HT1080 (cell line): Measurements from ENCODE around the gene SMIM24. TPM values are rescaled to one million over a fixed set of nuclear protein-coding genes. Genes with fewer than 3 reads are reported as not detected.

Experiments
- DNase-seq: peaks from one replicate; pipeline ENCODE4 v3.0.0-alpha.2; 2015; ENCODE audit warnings: low read depth
- total RNA-seq: library from RNA; depleted of rRNA; stranded (reverse); fragments of >200 nt; shearing (Covaris generic); gene quantifications from 2 replicates; pipeline ENCODE4 v1.2.3, GENCODE V29; 2014

Gene SMIM24
- total RNA-seq, 1 experiment from 2014 or later, result not detected

- DNase-seq, result no peak
Observed at GRCh38 chr19:3475449-3475848, 4.9 kb downstream of the SMIM24 start.

- DNase-seq, result no peak
Observed at GRCh38 chr19:3474614-3475013, 5.7 kb downstream of the SMIM24 start.

- DNase-seq, result no peak
Observed at GRCh38 chr19:3474010-3474409, 6.3 kb downstream of the SMIM24 start.

DNA sequence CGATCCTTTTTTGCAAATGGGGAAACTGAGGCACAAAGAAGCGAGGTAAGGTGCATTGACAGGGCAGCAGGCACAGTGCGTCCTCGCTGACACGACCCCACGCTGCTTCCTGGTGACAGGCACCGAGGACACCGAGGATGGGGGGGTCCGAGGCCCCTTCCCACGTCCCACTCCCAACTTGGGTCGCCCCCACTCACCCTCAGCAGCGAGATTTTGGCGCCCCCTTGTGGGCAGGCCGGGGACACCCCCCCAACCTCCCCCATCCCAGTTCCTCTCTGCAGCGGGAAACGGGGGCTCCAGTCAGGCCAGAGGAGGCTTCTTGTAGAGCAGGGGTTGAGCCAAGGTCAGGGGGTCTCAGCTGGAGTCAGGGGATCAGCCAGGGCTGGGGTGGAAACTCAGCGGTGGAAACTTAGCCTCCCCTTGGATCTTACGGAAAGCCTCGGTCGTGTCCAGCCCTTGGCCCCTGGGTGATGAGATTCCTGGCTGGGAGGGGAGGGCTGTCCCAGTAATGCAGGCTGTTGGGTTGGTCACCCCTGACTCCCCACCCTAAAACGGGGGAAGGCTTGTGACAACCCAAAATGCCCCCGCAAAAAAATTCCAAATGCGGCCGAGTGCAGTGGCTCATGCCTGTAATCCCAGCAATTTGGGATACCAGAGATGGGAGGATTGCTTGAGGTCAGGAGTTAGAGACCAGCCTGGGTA is 8.2 kb downstream of the SMIM24 start:
- DNase-seq, result no peak

GRCh38 chr19:3470500-3471128 is 9.7 kb downstream of the SMIM24 start:
- no peak for DNase-seq

DNA sequence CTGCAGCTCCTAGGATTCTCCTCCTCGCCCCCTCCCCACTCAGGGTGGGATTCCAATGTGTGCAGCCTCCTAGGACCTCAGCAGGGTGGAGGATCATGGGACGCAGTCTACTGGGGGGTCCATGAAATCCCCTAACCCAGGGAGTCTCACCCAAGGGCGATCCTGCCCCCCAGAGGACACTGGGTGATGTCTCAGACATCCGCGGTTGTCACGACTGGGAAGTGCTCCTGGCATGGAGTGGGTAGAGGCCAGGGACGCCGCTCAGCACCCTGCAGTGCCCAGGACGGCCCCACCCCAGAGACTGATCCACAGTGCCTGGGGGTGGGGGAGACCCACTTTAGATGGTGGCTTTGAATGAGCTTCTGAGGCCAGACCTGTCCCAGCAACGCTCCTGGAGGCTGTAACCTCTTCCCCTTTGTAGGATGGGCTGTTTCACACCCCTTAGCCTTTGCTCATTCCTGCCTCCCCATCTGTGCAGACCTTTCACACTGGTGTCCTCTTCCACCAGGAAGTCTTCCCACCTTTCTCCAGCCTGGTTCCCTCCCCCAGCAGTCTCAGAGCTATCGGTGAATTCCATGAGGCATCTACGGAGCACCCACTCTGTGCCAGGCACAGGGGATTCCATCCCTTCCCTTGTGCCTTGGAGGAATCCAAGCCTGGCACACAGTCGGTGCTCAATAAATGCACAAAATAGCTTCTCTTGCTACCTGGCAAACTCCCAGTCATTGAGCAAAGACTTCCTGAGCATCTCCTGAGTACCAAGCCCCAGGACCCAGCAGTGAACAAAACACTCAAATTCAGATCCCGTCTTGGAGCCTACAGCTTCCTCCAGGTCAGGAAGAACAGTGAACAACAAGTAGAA is 10.5 kb downstream of the SMIM24 start:
- no peak for DNase-seq

DNA sequence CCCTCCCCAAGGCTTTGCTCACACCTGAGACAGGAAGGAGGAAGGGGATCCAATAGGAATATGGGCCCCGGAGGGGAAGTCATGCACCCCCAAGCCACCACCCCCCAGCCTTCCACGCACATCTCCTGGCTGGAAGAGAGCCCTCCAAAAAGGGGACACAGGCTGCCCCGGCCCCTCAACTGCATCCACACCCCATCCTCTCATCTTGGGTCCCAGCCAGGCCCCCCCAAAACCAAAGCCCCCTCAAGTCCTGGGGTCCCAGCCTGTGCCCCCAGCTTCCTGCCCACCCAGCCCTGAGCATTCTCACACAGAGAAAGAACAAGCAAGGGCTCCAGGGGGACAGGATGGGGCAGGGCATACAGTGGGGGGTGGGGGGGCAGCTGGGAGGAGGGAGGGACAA is 12.1 kb downstream of the SMIM24 start:
- DNase-seq, result no peak

DNA sequence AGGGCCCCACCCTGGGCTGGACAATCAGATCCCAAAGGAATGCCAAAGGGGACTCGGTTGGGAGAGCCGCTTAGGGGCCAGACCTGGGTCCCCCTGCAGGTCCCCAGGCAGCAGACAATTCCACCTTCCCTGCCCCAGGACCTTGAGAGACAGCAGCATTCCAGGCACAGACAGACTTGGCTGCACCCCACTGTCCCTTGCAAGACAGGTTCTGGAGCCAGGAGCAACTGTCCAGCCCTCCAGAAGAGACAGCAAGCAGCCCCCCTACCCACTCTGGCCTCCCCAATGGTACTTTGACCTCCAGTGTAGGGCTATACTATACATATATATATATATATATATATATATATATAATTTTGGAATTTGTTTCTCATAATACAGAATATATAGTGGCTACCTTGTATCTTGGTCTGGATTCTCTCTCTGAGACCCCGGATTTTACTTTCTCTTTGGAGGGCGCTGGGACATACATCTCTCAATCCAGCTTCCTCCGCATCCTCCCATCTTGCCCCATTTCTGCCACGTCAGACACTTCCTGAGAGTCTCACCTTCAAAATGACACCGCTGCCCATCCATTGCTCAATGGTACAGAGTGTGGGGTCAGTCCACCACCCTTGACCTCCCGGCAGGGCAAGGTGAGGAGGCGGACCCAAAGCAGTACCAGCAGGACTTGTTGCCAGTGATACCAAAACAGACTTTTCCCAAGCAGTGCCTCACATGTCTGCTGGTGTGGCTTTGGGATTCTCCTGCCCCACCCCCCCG is 12.7 kb downstream of the SMIM24 start:
- DNase-seq, result no peak

GRCh38 chr19:3466635-3467034 is 13.7 kb downstream of the SMIM24 start:
- DNase-seq, result no peak

DNA sequence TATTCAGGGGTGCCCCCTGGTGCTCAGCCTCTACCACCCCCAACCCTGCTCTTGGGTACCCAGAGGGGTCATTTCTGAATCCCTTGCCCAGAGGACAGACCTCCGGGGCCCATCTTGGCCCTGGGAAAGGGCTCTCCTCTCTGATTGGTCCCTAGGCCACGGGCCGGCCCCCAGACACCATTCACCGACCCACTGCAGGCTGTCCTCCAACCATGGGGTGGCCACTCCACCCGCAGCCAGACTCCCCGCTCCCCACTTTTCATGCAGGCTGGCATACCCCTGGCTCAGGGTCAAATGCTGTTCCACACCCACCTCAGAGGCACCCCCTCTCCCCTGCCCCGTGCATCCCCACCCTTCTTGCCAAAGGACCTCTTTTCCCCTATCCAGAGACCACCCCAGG is 14.8 kb downstream of the SMIM24 start:
- DNase-seq, result no peak

GRCh38 chr19:3464587-3465235 is 15.6 kb downstream of the SMIM24 start:
- no peak for DNase-seq

DNA sequence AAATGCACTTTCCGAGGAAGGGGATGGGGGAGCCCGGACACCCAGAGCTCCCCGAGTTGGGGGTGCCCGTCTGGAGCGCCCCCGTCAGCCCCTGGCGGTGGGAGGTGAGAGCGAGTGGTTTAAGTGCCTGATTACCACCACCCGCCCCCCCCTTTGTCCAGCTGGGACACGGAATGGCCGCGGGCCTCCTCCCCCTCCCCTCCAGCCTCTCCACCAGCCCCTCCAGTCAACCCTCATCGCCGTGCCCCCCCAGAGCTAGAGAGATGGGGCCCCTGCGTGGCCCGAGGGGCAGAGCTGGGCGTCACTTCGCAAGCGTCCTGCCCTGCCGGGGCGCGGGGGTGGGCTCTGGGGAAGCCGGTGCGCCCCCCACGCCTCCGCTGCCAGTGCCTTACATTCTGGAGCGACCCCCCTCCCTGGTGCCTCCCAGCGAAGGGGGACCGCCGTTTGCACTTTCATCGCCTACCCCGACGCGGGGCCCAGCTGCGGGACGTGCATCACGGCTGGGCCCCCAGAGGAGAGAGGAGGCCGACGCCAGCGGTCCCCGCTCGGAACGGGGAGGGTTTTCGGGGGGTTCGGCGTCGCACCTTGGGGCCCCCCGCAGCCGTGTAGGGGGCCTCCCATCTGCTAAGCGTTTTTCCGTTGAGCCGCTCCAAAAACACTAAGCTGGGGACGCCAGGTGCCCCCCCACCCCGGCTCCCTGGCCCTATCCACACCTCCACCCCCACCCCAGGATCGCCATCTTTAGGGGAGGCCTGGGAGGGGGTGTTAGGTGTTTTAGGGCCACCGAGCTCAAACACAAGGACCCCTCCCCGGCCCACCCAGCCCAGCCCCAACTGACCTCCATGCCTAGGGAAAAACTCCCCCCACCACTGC is 16.4 kb downstream of the SMIM24 start:
- DNase-seq, result no peak

GRCh38 chr19:3462991-3463713 is 17.2 kb downstream of the SMIM24 start:
- no peak for DNase-seq

DNA sequence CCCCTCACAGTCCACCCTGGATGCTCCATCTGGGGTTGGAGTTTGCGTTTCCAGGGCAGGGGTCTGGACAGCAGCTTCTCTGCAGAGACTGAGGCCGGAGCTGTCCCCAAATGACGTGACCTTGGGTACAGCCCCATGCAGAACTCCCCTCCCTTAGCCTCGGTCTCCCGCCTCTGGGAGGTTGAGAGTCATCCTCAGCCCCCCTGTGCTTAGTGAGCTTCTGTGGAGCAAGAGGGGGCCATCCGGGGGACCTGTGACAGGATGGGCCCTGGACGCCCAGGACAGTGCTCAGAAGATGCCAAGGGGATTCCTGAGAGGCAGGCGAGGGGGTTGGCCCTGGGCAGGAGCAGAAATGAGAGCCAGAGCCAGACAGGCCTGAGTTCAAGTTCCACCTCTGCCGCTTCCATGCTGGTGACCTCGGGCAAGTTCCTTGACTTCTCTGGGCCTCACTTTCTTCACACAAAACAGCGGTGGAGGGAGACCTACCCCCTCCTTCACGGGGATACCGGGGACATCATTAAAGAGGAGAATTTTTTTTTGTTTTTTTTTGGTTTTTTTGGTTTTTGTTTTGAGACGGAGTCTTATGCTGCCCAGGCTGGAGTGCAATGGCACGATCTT is 20.3 kb downstream of the SMIM24 start:
- DNase-seq, result no peak

DNA sequence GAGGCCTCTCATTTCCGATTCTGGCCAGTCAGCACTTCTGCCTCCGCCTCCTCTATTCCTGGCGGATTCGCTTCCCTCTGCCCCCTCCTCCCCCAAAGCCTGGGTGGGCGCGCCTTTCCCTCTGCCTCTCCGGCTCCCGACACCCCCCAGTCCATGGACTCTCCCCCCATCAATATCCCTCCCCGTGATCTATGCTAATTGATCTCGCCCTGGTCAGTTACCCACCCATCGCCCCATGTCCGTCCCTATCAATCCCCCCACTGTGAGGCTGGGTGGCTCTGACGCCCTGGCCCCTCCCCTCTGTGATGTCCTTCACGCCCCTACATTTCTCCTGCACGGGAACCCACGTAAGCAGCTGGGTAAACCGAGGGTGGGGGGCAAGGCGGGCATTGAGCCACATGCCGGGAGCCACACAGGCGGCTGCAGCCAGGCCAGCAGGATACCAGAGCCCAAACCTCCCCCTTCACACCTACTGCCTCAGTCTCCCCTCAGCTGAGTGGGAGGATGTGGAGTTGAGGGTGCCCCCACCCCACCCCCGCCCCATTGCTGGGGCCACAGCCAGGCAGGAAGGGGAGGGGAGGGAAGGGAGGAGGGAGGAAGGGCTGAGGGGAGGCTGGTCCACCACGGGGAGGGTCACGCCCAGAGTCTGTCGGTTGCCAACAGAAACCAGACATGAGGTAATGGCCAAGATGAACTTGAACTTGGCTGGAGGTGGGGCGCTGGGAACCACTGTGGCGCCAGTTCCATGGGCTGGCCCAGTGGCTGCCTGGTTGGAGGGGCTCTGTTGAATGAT is 21.0 kb downstream of the SMIM24 start:
- peak; percentile 36 for DNase-seq

DNA sequence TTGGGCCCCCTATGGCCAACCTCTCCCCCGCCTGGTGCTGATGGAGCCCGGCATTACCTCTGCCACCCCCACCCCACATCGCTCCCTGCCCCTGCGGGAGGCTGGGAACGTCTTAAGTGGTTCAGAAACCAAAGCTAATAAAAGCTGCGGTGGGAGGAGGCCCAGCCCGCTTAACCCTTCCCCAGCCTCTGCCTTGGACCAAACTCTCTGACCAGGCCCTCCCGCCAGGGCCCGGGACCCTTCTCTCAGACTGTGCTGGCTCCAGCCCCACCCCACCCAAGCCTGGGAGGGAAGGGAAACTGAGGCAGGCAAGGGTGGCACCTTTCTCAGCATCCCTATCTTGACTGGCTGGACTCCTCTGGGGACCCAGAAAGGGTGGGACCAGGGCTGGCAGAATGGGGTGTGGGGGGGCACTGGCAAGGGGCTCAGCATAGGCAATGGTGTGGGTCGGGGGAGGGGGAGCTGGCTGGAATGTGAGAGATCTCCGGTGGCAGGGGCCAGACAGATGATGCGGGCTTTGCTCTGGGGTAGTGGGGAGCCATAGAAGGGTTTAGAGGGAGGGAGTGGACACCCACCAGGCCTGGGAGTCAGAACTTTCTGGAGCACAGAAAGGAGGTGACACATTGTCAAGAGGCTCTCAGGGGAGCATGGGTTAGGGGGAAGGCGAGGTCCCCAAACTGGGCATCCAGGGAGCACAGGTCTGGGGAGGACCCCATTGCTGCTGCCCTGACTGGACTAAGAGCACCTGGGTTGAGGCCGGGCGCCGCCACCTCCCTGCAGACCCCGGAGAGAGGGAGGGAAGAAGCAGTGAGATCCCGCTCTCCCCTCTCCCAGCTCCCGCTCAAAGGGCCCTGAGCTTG is 21.9 kb downstream of the SMIM24 start:
- no peak for DNase-seq
